HepG2 (cell line): Measurements from ENCODE around the gene KMT2E. TPM values are rescaled to one million over a fixed set of nuclear protein-coding genes. Genes with fewer than 3 reads are reported as not detected.

Source experiments
- ATAC-seq: fragments of 200-7000 bp; cut with Tn5 transposase; 3 replicates; pipeline ENCODE4 v1.9.1; 2020; ENCODE audit warnings: mild to moderate bottlenecking, moderate library complexity
- BruUV-seq: library from RNA; stranded (reverse); fragments of 400-500 nt; replicated peaks from 2 replicates; lab custom pipeline; 2021; lab: Mats Ljungman, UMichigan
- CTCF ChIA-PET: fragments of 300-600 bp; formaldehyde crosslinking; extraction: SDS; loops from one replicate; lab custom pipeline; 2021; ENCODE audit warnings: low total read pairs, inconsistent platforms, low intra/inter-chr PET ratio; lab: Yijun Ruan, JAX
- POLR2A ChIA-PET: fragments of 350-600 bp; sonication (Branson Sonifier 250); formaldehyde crosslinking; loops from one replicate; lab custom pipeline; 2020; ENCODE audit warnings: antibody characterized with exemption, inconsistent platforms; lab: Yijun Ruan, JAX
- DNase-seq: peaks from one replicate; pipeline ENCODE4 v3.0.0-alpha.2; 2015; ENCODE audit warnings: low spot score
- FAIRE-seq: peaks from 3 replicates; lab custom pipeline; 2011; peaks lifted over from hg19 to GRCh38; lab: Jason Lieb, UNC
- H2AFZ ChIP-seq: one replicate; pipeline ENCODE4 v1.6.1; 2011; ENCODE audit warnings: low read length, inconsistent platforms
- H3K27ac ChIP-seq: fragments of 300-600 bp; 3 replicates; pipeline ENCODE4 v1.8.0; 2011; ENCODE audit warnings: mixed run types, mild to moderate bottlenecking, mixed read lengths, low read length, inconsistent platforms; ENCODE audit not compliant: insufficient read depth; ENCODE audit errors: extremely low read length
- H3K27me3 ChIP-seq, 2 experiments: fragments of 200-600 bp in 1 of 2; 2 replicates in 1 of 2; 3 replicates in 1 of 2; pipeline versions ENCODE4 v1.6.0 to v1.8.0; 2011; ENCODE audit warnings: low read length in 2 of 2, mild to moderate bottlenecking in 2 of 2, moderate library complexity in 2 of 2, inconsistent platforms in 1 of 2; ENCODE audit not compliant: insufficient read depth in 2 of 2, control insufficient read depth in 1 of 2
- H3K36me3 ChIP-seq, 2 experiments: fragments of 200-600 bp in 1 of 2; replicated peaks in 1 of 2; 2 replicates in 1 of 2; 3 replicates in 1 of 2; pipeline versions ENCODE4 v1.5.1 to v1.8.0; 2011; ENCODE audit warnings: low read length in 2 of 2, inconsistent platforms in 1 of 2; ENCODE audit not compliant: insufficient read depth in 2 of 2, control insufficient read depth in 1 of 2
- H3K4me1 ChIP-seq: 2 replicates; pipeline ENCODE4 v1.5.1; 2012; ENCODE audit warnings: low read length, inconsistent platforms; ENCODE audit not compliant: insufficient read depth
- H3K4me2 ChIP-seq: 2 replicates; pipeline ENCODE4 v1.6.0; 2011; ENCODE audit warnings: low read depth, low read length, inconsistent platforms
- H3K4me3 ChIP-seq, 3 experiments: fragments of 200-600 bp in 1 of 3; sonication (generic), shearing (Covaris generic) in 1 of 3; replicated peaks in 1 of 3; 2 replicates each; pipeline ENCODE4 v1.5.1; 2011 to 2016; ENCODE audit warnings: low read length in 3 of 3, inconsistent platforms in 2 of 3, low read depth in 2 of 3, mild to moderate bottlenecking in 2 of 3, control low read depth in 1 of 3, mixed read lengths in 1 of 3; ENCODE audit not compliant: insufficient read depth in 1 of 3
- H3K79me2 ChIP-seq: one replicate; pipeline ENCODE4 v1.6.1; 2011; ENCODE audit warnings: low read length, inconsistent platforms; ENCODE audit not compliant: insufficient read depth
- H3K9ac ChIP-seq: 2 replicates; pipeline ENCODE4 v1.6.0; 2011; ENCODE audit warnings: mild to moderate bottlenecking, low read depth, low read length, inconsistent platforms; ENCODE audit not compliant: insufficient read depth
- H3K9me3 ChIP-seq: 2 replicates; pipeline ENCODE4 v1.5.1; 2012; ENCODE audit warnings: mild to moderate bottlenecking, low read length
- H4K20me1 ChIP-seq: 2 replicates; pipeline ENCODE4 v1.6.0; 2011; ENCODE audit warnings: inconsistent platforms, mild to moderate bottlenecking, low read length, moderate library complexity; ENCODE audit not compliant: insufficient read depth
- ADNP ChIP-seq: sonication (generic); formaldehyde crosslinking; IDR thresholded peaks from 2 replicates; pipeline ENCODE4 v1.4.0; 2020; ENCODE audit warnings: missing genetic modification reagents
- CEBPB ChIP-seq: IDR thresholded peaks from 2 replicates; pipeline ENCODE4 v1.6.1; 2011; ENCODE audit warnings: low read depth, low read length, improper control_type of control experiment, borderline replicate concordance
- CEBPG ChIP-seq: IDR thresholded peaks from 2 replicates; pipeline ENCODE4 v1.6.1; 2016
- E2F5 ChIP-seq: sonication (generic); formaldehyde crosslinking; conservative IDR thresholded peaks from 2 replicates; pipeline ENCODE4 v1.4.0; 2020; ENCODE audit warnings: missing genetic modification reagents
- ELF3 ChIP-seq: IDR thresholded peaks from 2 replicates; pipeline ENCODE4 v1.6.1; 2016; ENCODE audit warnings: missing genetic modification reagents, missing compliant biosample characterization
- HNF4A ChIP-seq: sonication (generic); formaldehyde crosslinking; IDR thresholded peaks from 2 replicates; pipeline ENCODE4 v1.4.0; 2020; ENCODE audit warnings: missing genetic modification reagents
- KDM1A ChIP-seq: IDR thresholded peaks from 2 replicates; pipeline ENCODE4 v1.6.1; 2016; ENCODE audit warnings: missing compliant biosample characterization
- MXI1 ChIP-seq: IDR thresholded peaks from 3 replicates; pipeline ENCODE4 v1.6.1; 2012; ENCODE audit warnings: low read depth, low read length, inconsistent platforms, borderline replicate concordance
- NCOR1 ChIP-seq: fragments of 200-600 bp; sonication (generic); IDR thresholded peaks from 2 replicates; pipeline ENCODE4 v1.7.0; 2017; ENCODE audit warnings: antibody characterized with exemption, low read length, borderline replicate concordance
- PHF21A ChIP-seq: sonication (generic); formaldehyde crosslinking; IDR thresholded peaks from 2 replicates; pipeline ENCODE4 v1.5.0; 2020; ENCODE audit warnings: mild to moderate bottlenecking, missing genetic modification reagents
- POLR2AphosphoS5 ChIP-seq: IDR thresholded peaks from 2 replicates; pipeline ENCODE4 v1.6.1; 2012; ENCODE audit warnings: low read depth, low read length
- RCOR2 ChIP-seq: IDR thresholded peaks from 2 replicates; pipeline ENCODE4 v1.6.1; 2016; ENCODE audit warnings: missing biosample characterization, missing genetic modification reagents
- RFXAP ChIP-seq: sonication (generic); formaldehyde crosslinking; IDR thresholded peaks from 2 replicates; pipeline ENCODE4 v1.4.0; 2020; ENCODE audit warnings: missing genetic modification reagents, borderline replicate concordance
- TBL1XR1 ChIP-seq: fragments of 150-350 bp; IDR thresholded peaks from 2 replicates; pipeline ENCODE4 v1.6.1; 2014; ENCODE audit warnings: borderline replicate concordance, low read length; ENCODE audit not compliant: partially characterized antibody
- TGIF2 ChIP-seq: IDR thresholded peaks from 2 replicates; pipeline ENCODE4 v1.6.1; 2016; ENCODE audit warnings: control low read depth, missing compliant biosample characterization
- ZIK1 ChIP-seq: sonication (generic); formaldehyde crosslinking; IDR thresholded peaks from 2 replicates; pipeline ENCODE4 v1.5.0; 2020; ENCODE audit warnings: mild to moderate bottlenecking, low read depth, missing genetic modification reagents, borderline replicate concordance
- ZNF709 ChIP-seq: sonication (generic); formaldehyde crosslinking; IDR thresholded peaks from 2 replicates; pipeline ENCODE4 v1.5.0; 2020; ENCODE audit warnings: mild to moderate bottlenecking, missing genetic modification reagents
- WGBS: methylation state at CpG from one replicate; pipeline ENCODE4 v1.1.6; 2017; ENCODE audit warnings: low lambda C conversion rate; 5-methylcytosine and 5-hydroxymethylcytosine counted together
- in situ Hi-C: cut with HindIII; loops from 2 replicates; pipeline ENCODE4 v1.10.0; 2017; ENCODE audit warnings: low pct_unique_long_range_greater_than_20kb; ENCODE audit not compliant: extremely low pct_ligation_motif_present
- intact Hi-C: fragments of 100-400 bp; cut with micrococcal nuclease; formaldehyde crosslinking; loops from one replicate; pipeline ENCODE4 v1.10.0; 2022; ENCODE audit not compliant: unreplicated experiment
- polyA plus RNA-seq, 8 experiments: library from polyadenylated mRNA; depleted of rRNA in 3 of 8; stranded (reverse) in 7 of 8; unstranded in 1 of 8; fragments of >200 nt; fragmentation: Illumina TruSeq in 4 of 8; extraction: Trizol in 4 of 8; gene quantifications; 2 replicates each; pipeline versions ENCODE4 v1.2.1 to v1.2.3, GENCODE V29; 2011 to 2016; ENCODE audit warnings: low read depth in 4 of 8, missing spikeins in 1 of 8, mixed read lengths in 1 of 8; ENCODE audit not compliant: insufficient read depth in 1 of 8
- total RNA-seq, 5 experiments: library from RNA; depleted of rRNA; stranded (reverse); fragments of >200 nt; fragmentation: Illumina TruSeq; extraction: Trizol; gene quantifications; 2 replicates each; pipeline ENCODE4 v1.2.3, GENCODE V29; 2016; ENCODE audit warnings: low read depth in 1 of 5
- TF ChIP-seq, protein P1 (sequence below): IDR thresholded peaks from 2 replicates; pipeline ENCODE4 v1.6.1; 2018; ENCODE audit warnings: missing genetic modification reagents, mild to moderate bottlenecking, missing compliant biosample characterization
- TF ChIP-seq, protein P2 (sequence below): sonication (generic); formaldehyde crosslinking; IDR thresholded peaks from 2 replicates; pipeline ENCODE4 v1.4.0; 2020; ENCODE audit warnings: missing genetic modification reagents
- TF ChIP-seq, protein P3 (sequence below): IDR thresholded peaks from 2 replicates; pipeline ENCODE4 v1.6.1; 2016; ENCODE audit warnings: low read depth

The KMT2E gene
- total and polyA plus RNA-seq, 2 of the 13 experiments (the other 11 are each of a cell fraction or from before 2014, with no cell fraction given): 6.3 to 24.4 TPM

GRCh38 chr7:105037319-105037718 is 23.3 kb downstream of the KMT2E start:
- DNase-seq (no peak), ATAC-seq (no peak), FAIRE-seq (no peak)
- no peaks in the 10 kb centered on the region for H3K4me1 ChIP-seq
- ChIA-PET POLR2A (no interaction called here), CTCF (no interaction called here)
- H3K27me3 ChIP-seq: no peaks in the 10 kb centered on the region
- H3K4me3 ChIP-seq: no peak overlapping the region
- H3K4me2 ChIP-seq: no peak overlapping the region
- H3K79me2 ChIP-seq: peaks cover 90% of the 10 kb centered on the region
- 88% methylated on average over 2 of the region's 2 CpGs for WGBS
- H2AFZ ChIP-seq: no peak overlapping the region
- no TSS peak for BruUV-seq
- in situ Hi-C loops: no loop called here
- H3K36me3 ChIP-seq: peaks cover 5 to 22% of the 10 kb centered on the region in 2 experiments
- intact Hi-C loops: no loop called here
- H3K9ac ChIP-seq: no peak overlapping the region
- H3K27ac ChIP-seq: no peak overlapping the region
- H4K20me1 ChIP-seq: peaks cover 79% of the 10 kb centered on the region
- no peaks in the 10 kb centered on the region for H3K9me3 ChIP-seq
- TF ChIP-seq TBL1XR1: no peak
- TF ChIP-seq, protein P1, sequence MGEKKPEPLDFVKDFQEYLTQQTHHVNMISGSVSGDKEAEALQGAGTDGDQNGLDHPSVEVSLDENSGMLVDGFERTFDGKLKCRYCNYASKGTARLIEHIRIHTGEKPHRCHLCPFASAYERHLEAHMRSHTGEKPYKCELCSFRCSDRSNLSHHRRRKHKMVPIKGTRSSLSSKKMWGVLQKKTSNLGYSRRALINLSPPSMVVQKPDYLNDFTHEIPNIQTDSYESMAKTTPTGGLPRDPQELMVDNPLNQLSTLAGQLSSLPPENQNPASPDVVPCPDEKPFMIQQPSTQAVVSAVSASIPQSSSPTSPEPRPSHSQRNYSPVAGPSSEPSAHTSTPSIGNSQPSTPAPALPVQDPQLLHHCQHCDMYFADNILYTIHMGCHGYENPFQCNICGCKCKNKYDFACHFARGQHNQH: no peak
- TF ChIP-seq ZNF709: no peak
- no peak for TF ChIP-seq RFXAP (CRISPR knock-in tag)
- peak; percentile 67 for TF ChIP-seq CEBPG (CRISPR knock-in tag)
- TF ChIP-seq POLR2AphosphoS5: no peak
- TF ChIP-seq RCOR2: peak; percentile 64; the same call in 1 of the 2 replicates
- peak; percentile 73; the same call in 1 of the 2 replicates for TF ChIP-seq KDM1A
- no peak for TF ChIP-seq ELF3 (CRISPR knock-in tag)
- no peak for TF ChIP-seq ZIK1 (CRISPR knock-in tag)
- TF ChIP-seq E2F5: no peak
- no peak for TF ChIP-seq MXI1
- no peak for TF ChIP-seq TGIF2 (CRISPR knock-in tag)
- TF ChIP-seq HNF4A (CRISPR knock-in tag): peak; percentile 45; the same call in 1 of the 2 replicates
- TF ChIP-seq, protein P2, sequence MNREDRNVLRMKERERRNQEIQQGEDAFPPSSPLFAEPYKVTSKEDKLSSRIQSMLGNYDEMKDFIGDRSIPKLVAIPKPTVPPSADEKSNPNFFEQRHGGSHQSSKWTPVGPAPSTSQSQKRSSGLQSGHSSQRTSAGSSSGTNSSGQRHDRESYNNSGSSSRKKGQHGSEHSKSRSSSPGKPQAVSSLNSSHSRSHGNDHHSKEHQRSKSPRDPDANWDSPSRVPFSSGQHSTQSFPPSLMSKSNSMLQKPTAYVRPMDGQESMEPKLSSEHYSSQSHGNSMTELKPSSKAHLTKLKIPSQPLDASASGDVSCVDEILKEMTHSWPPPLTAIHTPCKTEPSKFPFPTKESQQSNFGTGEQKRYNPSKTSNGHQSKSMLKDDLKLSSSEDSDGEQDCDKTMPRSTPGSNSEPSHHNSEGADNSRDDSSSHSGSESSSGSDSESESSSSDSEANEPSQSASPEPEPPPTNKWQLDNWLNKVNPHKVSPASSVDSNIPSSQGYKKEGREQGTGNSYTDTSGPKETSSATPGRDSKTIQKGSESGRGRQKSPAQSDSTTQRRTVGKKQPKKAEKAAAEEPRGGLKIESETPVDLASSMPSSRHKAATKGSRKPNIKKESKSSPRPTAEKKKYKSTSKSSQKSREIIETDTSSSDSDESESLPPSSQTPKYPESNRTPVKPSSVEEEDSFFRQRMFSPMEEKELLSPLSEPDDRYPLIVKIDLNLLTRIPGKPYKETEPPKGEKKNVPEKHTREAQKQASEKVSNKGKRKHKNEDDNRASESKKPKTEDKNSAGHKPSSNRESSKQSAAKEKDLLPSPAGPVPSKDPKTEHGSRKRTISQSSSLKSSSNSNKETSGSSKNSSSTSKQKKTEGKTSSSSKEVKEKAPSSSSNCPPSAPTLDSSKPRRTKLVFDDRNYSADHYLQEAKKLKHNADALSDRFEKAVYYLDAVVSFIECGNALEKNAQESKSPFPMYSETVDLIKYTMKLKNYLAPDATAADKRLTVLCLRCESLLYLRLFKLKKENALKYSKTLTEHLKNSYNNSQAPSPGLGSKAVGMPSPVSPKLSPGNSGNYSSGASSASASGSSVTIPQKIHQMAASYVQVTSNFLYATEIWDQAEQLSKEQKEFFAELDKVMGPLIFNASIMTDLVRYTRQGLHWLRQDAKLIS (CRISPR knock-in tag): no peak
- no peak for TF ChIP-seq ADNP (CRISPR knock-in tag)
- TF ChIP-seq PHF21A (CRISPR knock-in tag): no peak
- TF ChIP-seq NCOR1: no peak
- TF ChIP-seq, protein P3, sequence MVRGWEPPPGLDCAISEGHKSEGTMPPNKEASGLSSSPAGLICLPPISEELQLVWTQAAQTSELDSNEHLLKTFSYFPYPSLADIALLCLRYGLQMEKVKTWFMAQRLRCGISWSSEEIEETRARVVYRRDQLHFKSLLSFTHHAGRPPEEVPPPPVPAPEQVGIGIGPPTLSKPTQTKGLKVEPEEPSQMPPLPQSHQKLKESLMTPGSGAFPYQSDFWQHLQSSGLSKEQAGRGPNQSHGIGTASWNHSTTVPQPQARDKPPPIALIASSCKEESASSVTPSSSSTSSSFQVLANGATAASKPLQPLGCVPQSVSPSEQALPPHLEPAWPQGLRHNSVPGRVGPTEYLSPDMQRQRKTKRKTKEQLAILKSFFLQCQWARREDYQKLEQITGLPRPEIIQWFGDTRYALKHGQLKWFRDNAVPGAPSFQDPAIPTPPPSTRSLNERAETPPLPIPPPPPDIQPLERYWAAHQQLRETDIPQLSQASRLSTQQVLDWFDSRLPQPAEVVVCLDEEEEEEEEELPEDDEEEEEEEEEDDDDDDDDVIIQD (CRISPR knock-in tag): peak; percentile 48; the same call in 1 of the 2 replicates
- TF ChIP-seq CEBPB: peak; percentile 47; the same call in 1 of the 2 replicates
